Liver (tissue), 9 donors: ENCODE measurements around the gene SCLY. TPM values are rescaled to one million over a fixed set of nuclear protein-coding genes. Genes with fewer than 3 reads are reported as not detected.

Experiments used
- DNase-seq: peaks from one replicate; pipeline ENCODE4 v3.0.0-alpha.2; 2017; ENCODE audit warnings: low spot score
- H3K27ac ChIP-seq, 2 donors: one replicate each; pipeline ENCODE4 v1.7.0; 2013; ENCODE audit warnings: inconsistent platforms in 2 of 2, low read length in 2 of 2, control low read depth in 1 of 2, low read depth in 1 of 2, mild to moderate bottlenecking in 1 of 2
- H3K27me3 ChIP-seq, 4 donors: one replicate each; pipeline versions ENCODE4 v1.6.1 to v1.7.0; 2013; ENCODE audit warnings: low read length in 3 of 4, inconsistent platforms in 1 of 4, mild to moderate bottlenecking in 1 of 4, moderate library complexity in 1 of 4; ENCODE audit not compliant: control insufficient read depth in 4 of 4, insufficient read depth in 4 of 4
- H3K36me3 ChIP-seq, 4 donors: one replicate each; pipeline versions ENCODE4 v1.6.1 to v1.7.0; 2013; ENCODE audit warnings: low read length in 3 of 4, mild to moderate bottlenecking in 3 of 4, low read depth in 1 of 4, moderate library complexity in 1 of 4; ENCODE audit not compliant: control insufficient read depth in 4 of 4, insufficient read depth in 3 of 4
- H3K4me1 ChIP-seq, 4 donors: one replicate each; pipeline versions ENCODE4 v1.6.1 to v1.7.0; 2013; ENCODE audit warnings: low read length in 3 of 4, mild to moderate bottlenecking in 3 of 4, moderate library complexity in 1 of 4; ENCODE audit not compliant: control insufficient read depth in 4 of 4, insufficient read depth in 4 of 4
- H3K4me3 ChIP-seq, 3 donors: one replicate each; pipeline versions ENCODE4 v1.6.1 to v1.7.0; 2013; ENCODE audit warnings: low read length in 3 of 3, control low read depth in 1 of 3, low read depth in 1 of 3, mild to moderate bottlenecking in 1 of 3
- H3K9ac ChIP-seq, 2 donors: one replicate each; pipeline ENCODE4 v1.7.0; 2013; ENCODE audit warnings: low read length in 2 of 2, mild to moderate bottlenecking in 2 of 2, moderate library complexity in 2 of 2, control low read depth in 1 of 2, low read depth in 1 of 2
- H3K9me3 ChIP-seq, 4 donors: one replicate each; pipeline versions ENCODE4 v1.6.1 to v1.7.0; 2013; ENCODE audit warnings: low read length in 3 of 4; ENCODE audit not compliant: control insufficient read depth in 4 of 4
- EGR1 ChIP-seq, 2 donors: IDR thresholded peaks; 2 replicates each; pipeline ENCODE4 v1.6.1; 2016 to 2018; ENCODE audit warnings: antibody characterized with exemption in 2 of 2, low read depth in 2 of 2
- FOXA1 ChIP-seq: IDR thresholded peaks from 2 replicates; pipeline ENCODE4 v1.6.1; 2016; ENCODE audit warnings: antibody characterized with exemption
- FOXA2 ChIP-seq: IDR thresholded peaks from 2 replicates; pipeline ENCODE4 v1.6.1; 2016; ENCODE audit warnings: antibody characterized with exemption
- GABPA ChIP-seq, 2 donors: IDR thresholded peaks in 1 of 2; conservative IDR thresholded peaks in 1 of 2; 2 replicates each; pipeline ENCODE4 v1.6.1; 2016; ENCODE audit warnings: antibody characterized with exemption in 2 of 2, mild to moderate bottlenecking in 1 of 2, moderate library complexity in 1 of 2
- HNF4A ChIP-seq, 2 donors: conservative IDR thresholded peaks; 2 replicates each; pipeline ENCODE4 v1.6.1; 2016; ENCODE audit warnings: antibody characterized with exemption in 2 of 2, mild to moderate bottlenecking in 2 of 2
- HNF4G ChIP-seq: IDR thresholded peaks from 2 replicates; pipeline ENCODE4 v1.6.1; 2016; ENCODE audit warnings: antibody characterized with exemption
- JUND ChIP-seq, 2 donors: IDR thresholded peaks; 2 replicates each; pipeline ENCODE4 v1.6.1; 2016; ENCODE audit warnings: antibody characterized with exemption in 2 of 2
- NR2F2 ChIP-seq: IDR thresholded peaks from 2 replicates; pipeline ENCODE4 v1.6.1; 2016; ENCODE audit warnings: antibody characterized with exemption
- RAD21 ChIP-seq, 2 donors: IDR thresholded peaks; 2 replicates each; pipeline ENCODE4 v1.6.1; 2016; ENCODE audit warnings: antibody characterized with exemption in 2 of 2, mild to moderate bottlenecking in 2 of 2
- RXRA ChIP-seq, 2 donors: IDR thresholded peaks; 2 replicates each; pipeline ENCODE4 v1.6.1; 2017 to 2018; ENCODE audit warnings: antibody characterized with exemption in 2 of 2, mild to moderate bottlenecking in 1 of 2
- SP1 ChIP-seq: IDR thresholded peaks from 2 replicates; pipeline ENCODE4 v1.6.1; 2018; ENCODE audit warnings: antibody characterized with exemption, mild to moderate bottlenecking
- TAF1 ChIP-seq: conservative IDR thresholded peaks from 2 replicates; pipeline ENCODE4 v1.6.1; 2016; ENCODE audit warnings: antibody characterized with exemption, mild to moderate bottlenecking
- YY1 ChIP-seq: IDR thresholded peaks from 2 replicates; pipeline ENCODE4 v1.6.1; 2016; ENCODE audit warnings: antibody characterized with exemption, mild to moderate bottlenecking
- whole genome bisulfite sequencing: extraction: QIAGEN DNeasy Blood & Tissue Kit; methylation state at CpG from one replicate; pipeline ENCODE4 v1.1.7; 2013; 5-methylcytosine and 5-hydroxymethylcytosine counted together
- polyA plus RNA-seq, 2 donors: library from polyadenylated mRNA; stranded (reverse) in 1 of 2; unstranded in 1 of 2; fragments of 200-250 nt in 1 of 2; fragments of >200 nt in 1 of 2; fragmentation: Nextera tagmentation in 1 of 2; extraction: Ambion mirVana in 1 of 2; gene quantifications; one replicate each; pipeline versions ENCODE4 v1.2.1 to v1.2.3, GENCODE V29; 2013 to 2015
- total RNA-seq, 2 donors: library from RNA; depleted of rRNA; stranded (reverse); fragments of >200 nt; gene quantifications; one replicate each; pipeline ENCODE4 v1.2.3, GENCODE V29; 2014
- TF ChIP-seq, protein P1 (sequence below): IDR thresholded peaks from 2 replicates; pipeline ENCODE4 v1.6.1; 2016; ENCODE audit warnings: antibody characterized with exemption
- TF ChIP-seq, protein P2 (sequence below): fragments of 150-350 bp; IDR thresholded peaks from 2 replicates; pipeline ENCODE4 v1.5.1; 2017; ENCODE audit warnings: improper control_type of control experiment, low read depth, low read length; ENCODE audit not compliant: missing input control
- TF ChIP-seq, protein P3 (sequence below): IDR thresholded peaks from 2 replicates; pipeline ENCODE4 v1.6.1; 2016; ENCODE audit warnings: antibody characterized with exemption
- TF ChIP-seq, protein P4 (sequence below): IDR thresholded peaks from 2 replicates; pipeline ENCODE4 v1.6.1; 2016; ENCODE audit warnings: antibody characterized with exemption, mild to moderate bottlenecking
- TF ChIP-seq, protein P5 (sequence below): IDR thresholded peaks from 2 replicates; pipeline ENCODE4 v1.6.1; 2016; ENCODE audit warnings: antibody characterized with exemption
- donor health status: healthy.
- donor health status: healthy.
- donor health status: healthy.
- donor health status: healthy.
- donor health status: healthy.

The SCLY gene
- total and polyA plus RNA-seq, 4 donors: 21.6 to 39.2 (median 25.0) TPM

DNA sequence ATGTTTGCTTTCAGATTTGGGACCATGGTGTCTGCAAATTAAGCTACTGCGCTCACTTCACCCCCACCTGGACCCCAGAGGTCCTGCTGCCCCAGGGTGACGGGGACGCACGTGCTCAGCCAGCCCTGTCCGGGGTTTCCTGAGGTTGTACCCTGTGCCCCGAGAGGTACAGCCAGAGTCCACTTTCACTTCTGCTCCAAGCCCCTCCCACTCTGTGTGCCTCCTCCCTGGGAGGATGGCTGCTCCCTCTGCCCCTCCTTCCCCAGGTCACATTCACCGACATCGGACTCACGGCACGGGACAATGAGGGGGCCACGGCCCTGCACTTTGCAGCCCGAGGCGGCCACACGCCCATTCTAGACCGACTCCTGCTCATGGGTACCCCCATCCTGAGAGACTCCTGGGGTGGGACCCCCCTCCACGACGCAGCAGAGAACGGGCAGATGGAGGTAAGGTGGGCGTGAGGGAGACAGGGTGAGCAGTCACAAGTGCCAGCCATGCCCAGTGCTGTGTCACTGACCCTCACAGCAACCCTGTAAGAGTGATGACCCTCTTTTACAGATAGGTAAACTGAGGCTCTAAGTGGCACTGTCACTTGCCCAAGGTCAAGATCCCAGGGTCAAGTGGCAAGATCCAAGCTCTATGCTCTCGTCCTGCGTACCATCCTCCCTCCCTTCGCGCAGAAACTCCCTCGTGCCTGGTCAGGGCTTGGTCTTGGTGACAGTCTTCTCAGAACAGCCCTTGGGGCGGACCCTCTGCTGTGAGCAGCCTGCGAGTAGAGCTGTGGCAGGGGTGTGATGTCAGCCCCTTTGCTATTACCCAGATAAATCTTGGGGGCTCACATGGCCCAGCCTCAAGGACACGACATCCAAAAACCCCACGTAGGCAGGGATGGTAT is 47.0 kb downstream of the SCLY start:
- H3K27ac ChIP-seq: peak overlapping the region; percentile 54 to 67
- no peaks in the 10 kb centered on the region for H3K9me3 ChIP-seq
- H3K4me1 ChIP-seq: peaks cover 4 to 18% (median 12%) of the 10 kb centered on the region in 4 donors
- no peak for DNase-seq
- H3K27me3 ChIP-seq: no peaks in the 10 kb centered on the region
- peak overlapping the region; percentile 20 to 42 (median 29) for H3K4me3 ChIP-seq
- TF ChIP-seq, protein P1, sequence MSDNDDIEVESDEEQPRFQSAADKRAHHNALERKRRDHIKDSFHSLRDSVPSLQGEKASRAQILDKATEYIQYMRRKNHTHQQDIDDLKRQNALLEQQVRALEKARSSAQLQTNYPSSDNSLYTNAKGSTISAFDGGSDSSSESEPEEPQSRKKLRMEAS: no peak
- TF ChIP-seq TAF1: no peak
- TF ChIP-seq RXRA (IDR thresholded peaks at IDR 0.05): peak; percentile 93 to 95
- no peak for TF ChIP-seq NR2F2
- TF ChIP-seq FOXA2: no peak
- TF ChIP-seq, protein P2, sequence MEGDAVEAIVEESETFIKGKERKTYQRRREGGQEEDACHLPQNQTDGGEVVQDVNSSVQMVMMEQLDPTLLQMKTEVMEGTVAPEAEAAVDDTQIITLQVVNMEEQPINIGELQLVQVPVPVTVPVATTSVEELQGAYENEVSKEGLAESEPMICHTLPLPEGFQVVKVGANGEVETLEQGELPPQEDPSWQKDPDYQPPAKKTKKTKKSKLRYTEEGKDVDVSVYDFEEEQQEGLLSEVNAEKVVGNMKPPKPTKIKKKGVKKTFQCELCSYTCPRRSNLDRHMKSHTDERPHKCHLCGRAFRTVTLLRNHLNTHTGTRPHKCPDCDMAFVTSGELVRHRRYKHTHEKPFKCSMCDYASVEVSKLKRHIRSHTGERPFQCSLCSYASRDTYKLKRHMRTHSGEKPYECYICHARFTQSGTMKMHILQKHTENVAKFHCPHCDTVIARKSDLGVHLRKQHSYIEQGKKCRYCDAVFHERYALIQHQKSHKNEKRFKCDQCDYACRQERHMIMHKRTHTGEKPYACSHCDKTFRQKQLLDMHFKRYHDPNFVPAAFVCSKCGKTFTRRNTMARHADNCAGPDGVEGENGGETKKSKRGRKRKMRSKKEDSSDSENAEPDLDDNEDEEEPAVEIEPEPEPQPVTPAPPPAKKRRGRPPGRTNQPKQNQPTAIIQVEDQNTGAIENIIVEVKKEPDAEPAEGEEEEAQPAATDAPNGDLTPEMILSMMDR: no peak
- TF ChIP-seq JUND (IDR thresholded peaks at IDR 0.05): no peak
- TF ChIP-seq, protein P3, sequence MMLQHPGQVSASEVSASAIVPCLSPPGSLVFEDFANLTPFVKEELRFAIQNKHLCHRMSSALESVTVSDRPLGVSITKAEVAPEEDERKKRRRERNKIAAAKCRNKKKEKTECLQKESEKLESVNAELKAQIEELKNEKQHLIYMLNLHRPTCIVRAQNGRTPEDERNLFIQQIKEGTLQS: no peak
- TF ChIP-seq, protein P4, sequence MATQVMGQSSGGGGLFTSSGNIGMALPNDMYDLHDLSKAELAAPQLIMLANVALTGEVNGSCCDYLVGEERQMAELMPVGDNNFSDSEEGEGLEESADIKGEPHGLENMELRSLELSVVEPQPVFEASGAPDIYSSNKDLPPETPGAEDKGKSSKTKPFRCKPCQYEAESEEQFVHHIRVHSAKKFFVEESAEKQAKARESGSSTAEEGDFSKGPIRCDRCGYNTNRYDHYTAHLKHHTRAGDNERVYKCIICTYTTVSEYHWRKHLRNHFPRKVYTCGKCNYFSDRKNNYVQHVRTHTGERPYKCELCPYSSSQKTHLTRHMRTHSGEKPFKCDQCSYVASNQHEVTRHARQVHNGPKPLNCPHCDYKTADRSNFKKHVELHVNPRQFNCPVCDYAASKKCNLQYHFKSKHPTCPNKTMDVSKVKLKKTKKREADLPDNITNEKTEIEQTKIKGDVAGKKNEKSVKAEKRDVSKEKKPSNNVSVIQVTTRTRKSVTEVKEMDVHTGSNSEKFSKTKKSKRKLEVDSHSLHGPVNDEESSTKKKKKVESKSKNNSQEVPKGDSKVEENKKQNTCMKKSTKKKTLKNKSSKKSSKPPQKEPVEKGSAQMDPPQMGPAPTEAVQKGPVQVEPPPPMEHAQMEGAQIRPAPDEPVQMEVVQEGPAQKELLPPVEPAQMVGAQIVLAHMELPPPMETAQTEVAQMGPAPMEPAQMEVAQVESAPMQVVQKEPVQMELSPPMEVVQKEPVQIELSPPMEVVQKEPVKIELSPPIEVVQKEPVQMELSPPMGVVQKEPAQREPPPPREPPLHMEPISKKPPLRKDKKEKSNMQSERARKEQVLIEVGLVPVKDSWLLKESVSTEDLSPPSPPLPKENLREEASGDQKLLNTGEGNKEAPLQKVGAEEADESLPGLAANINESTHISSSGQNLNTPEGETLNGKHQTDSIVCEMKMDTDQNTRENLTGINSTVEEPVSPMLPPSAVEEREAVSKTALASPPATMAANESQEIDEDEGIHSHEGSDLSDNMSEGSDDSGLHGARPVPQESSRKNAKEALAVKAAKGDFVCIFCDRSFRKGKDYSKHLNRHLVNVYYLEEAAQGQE: peak; percentile 34
- peak; percentile 53 for TF ChIP-seq YY1
- peak; percentile 11 for TF ChIP-seq FOXA1
- TF ChIP-seq, protein P5, sequence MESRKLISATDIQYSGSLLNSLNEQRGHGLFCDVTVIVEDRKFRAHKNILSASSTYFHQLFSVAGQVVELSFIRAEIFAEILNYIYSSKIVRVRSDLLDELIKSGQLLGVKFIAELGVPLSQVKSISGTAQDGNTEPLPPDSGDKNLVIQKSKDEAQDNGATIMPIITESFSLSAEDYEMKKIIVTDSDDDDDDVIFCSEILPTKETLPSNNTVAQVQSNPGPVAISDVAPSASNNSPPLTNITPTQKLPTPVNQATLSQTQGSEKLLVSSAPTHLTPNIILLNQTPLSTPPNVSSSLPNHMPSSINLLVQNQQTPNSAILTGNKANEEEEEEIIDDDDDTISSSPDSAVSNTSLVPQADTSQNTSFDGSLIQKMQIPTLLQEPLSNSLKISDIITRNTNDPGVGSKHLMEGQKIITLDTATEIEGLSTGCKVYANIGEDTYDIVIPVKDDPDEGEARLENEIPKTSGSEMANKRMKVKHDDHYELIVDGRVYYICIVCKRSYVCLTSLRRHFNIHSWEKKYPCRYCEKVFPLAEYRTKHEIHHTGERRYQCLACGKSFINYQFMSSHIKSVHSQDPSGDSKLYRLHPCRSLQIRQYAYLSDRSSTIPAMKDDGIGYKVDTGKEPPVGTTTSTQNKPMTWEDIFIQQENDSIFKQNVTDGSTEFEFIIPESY: no peak
- TF ChIP-seq HNF4G: peak; percentile 63
- TF ChIP-seq SP1: peak; percentile 61
- peak in 1 of 2 donors; percentile 65 for TF ChIP-seq RAD21 (IDR thresholded peaks at IDR 0.05)
- peak; percentile 89 to 93 for TF ChIP-seq HNF4A (conservative IDR thresholded peaks at IDR 0.05)
- TF ChIP-seq GABPA (IDR thresholded peaks at IDR 0.05 in 1 of 2, conservative IDR thresholded peaks at IDR 0.05 in 1 of 2): peak in 1 of 2 donors; percentile 47
- TF ChIP-seq EGR1 (IDR thresholded peaks at IDR 0.05; ENCODE audit: low read depth in 2 of 2): no peak
- 60% methylated on average over 28 of the region's 28 CpGs for WGBS
- H3K9ac ChIP-seq: peak overlapping the region in 1 of 2 donors; percentile 2
- H3K36me3 ChIP-seq: no peaks in the 10 kb centered on the region
